HepG2 (cell line): ENCODE data around the gene CCDC197.

Experiments used
- AHDC1 ChIP-seq: sonication (generic); formaldehyde crosslinking; IDR thresholded peaks from 2 replicates; pipeline ENCODE4 v1.5.1; 2020; ENCODE audit warnings: mild to moderate bottlenecking, missing genetic modification reagents, borderline replicate concordance
- IKZF4 ChIP-seq: sonication (generic); formaldehyde crosslinking; IDR thresholded peaks from 2 replicates; pipeline ENCODE4 v1.5.1; 2020; ENCODE audit warnings: borderline replicate concordance, mild to moderate bottlenecking, low read depth, missing genetic modification reagents; ENCODE audit errors: not compliant biosample characterization
- POLR2A ChIP-seq, 2 experiments: IDR thresholded peaks; 2 replicates each; pipeline ENCODE4 v1.6.1; 2011; ENCODE audit warnings: low read depth in 2 of 2, low read length in 2 of 2, mild to moderate bottlenecking in 1 of 2, moderate library complexity in 1 of 2; ENCODE audit not compliant: insufficient read depth in 1 of 2
- RAD21 ChIP-seq: fragments of 450-650 bp; formaldehyde crosslinking; IDR thresholded peaks from 2 replicates; pipeline ENCODE4 v1.5.0; 2020; ENCODE audit warnings: mild to moderate bottlenecking
- SMAD1 ChIP-seq: sonication (generic); formaldehyde crosslinking; IDR thresholded peaks from 2 replicates; pipeline ENCODE4 v1.4.0; 2020; ENCODE audit warnings: missing genetic modification reagents, low read depth, mild to moderate bottlenecking, borderline replicate concordance
- TF ChIP-seq, protein P1 (sequence below): IDR thresholded peaks from 2 replicates; pipeline ENCODE4 v1.6.1; 2012; ENCODE audit warnings: inconsistent platforms
- TF ChIP-seq, protein P2 (sequence below): sonication (generic); IDR thresholded peaks from 2 replicates; pipeline ENCODE4 v1.6.1; 2016; ENCODE audit warnings: low read depth, borderline replicate concordance

DNA sequence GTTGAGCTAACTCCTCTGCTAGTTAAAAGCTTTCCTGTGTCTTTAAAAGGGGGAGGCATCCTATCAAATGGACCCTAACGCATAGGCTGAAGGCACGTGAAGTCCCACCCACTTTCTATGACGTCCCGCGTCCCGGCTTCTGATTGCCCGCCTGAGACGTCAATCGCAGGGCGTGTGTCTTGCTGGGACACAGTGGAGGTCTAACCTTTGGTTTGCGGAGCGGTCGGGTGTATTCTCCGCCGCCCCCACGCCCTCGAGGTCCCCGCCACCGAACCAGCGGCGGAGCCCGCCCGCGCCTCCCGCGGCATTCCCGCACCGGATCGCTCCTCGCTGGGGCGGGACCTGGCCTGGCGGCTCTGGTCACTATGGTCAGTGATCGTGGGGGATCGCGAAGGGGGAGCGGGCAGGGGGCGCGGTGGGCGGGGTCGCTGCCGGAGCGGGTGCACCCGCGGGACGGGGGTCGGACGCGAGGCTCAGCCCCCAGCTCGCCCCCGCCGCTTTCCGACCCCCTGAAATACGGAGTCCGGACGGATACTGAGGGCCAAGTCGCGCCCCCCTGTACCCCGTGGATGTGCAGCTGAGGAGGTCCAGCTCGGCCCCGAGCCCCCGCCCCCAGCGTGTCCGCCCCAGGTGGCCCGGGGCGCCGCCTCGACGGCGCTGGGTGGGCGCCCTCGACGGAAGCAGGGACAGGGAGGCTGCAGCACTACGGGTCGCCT lies 29.2 kb downstream of the CCDC197 start, which contains the start of gene OTUB2:
- no peak for TF ChIP-seq AHDC1 (CRISPR knock-in tag)
- TF ChIP-seq POLR2A (IDR thresholded peaks at IDR 0.05; ENCODE audit: insufficient read depth in 1 of 2, low read depth in 2 of 2, low read length in 2 of 2), result no peak
- TF ChIP-seq IKZF4 (CRISPR knock-in tag), result no peak
- no peak for TF ChIP-seq RAD21 (CRISPR knock-in tag)
- TF ChIP-seq, protein P1, sequence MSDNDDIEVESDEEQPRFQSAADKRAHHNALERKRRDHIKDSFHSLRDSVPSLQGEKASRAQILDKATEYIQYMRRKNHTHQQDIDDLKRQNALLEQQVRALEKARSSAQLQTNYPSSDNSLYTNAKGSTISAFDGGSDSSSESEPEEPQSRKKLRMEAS, result peak; percentile 84
- TF ChIP-seq SMAD1 (CRISPR knock-in tag), result 0 out of 2 replicates have a peak, but pooled peaks have one; percentile 50
- TF ChIP-seq, protein P2, sequence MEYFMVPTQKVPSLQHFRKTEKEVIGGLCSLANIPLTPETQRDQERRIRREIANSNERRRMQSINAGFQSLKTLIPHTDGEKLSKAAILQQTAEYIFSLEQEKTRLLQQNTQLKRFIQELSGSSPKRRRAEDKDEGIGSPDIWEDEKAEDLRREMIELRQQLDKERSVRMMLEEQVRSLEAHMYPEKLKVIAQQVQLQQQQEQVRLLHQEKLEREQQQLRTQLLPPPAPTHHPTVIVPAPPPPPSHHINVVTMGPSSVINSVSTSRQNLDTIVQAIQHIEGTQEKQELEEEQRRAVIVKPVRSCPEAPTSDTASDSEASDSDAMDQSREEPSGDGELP, result no peak
